NCI-H2196 (cell line): ENCODE data around the gene SDS.

Experiments used
- DNase-seq: peaks from one replicate; lab custom pipeline; 2025; ENCODE audit not compliant: unreplicated experiment; lab: John Stamatoyannopoulos, UW

SDS gene

GRCh38 chr12:113400362-113400761, 3.3 kb downstream of the SDS start:
- DNase-seq = no peak

- DNase-seq = no peak
These were observed 4.2 kb downstream of the SDS start for GRCh38 chr12:113399490-113399889.

- DNase-seq = no peak
These were observed 5.1 kb downstream of the SDS start for GRCh38 chr12:113398346-113399290.

GRCh38 chr12:113397497-113398197, 6.0 kb downstream of the SDS start:
- no peak for DNase-seq

GRCh38 chr12:113396828-113397496, 6.7 kb downstream of the SDS start:
- DNase-seq = no peak

GRCh38 chr12:113396200-113396599, 7.5 kb downstream of the SDS start:
- DNase-seq = no peak

- DNase-seq = no peak
These were observed 8.6 kb downstream of the SDS start for GRCh38 chr12:113395119-113395518.

GRCh38 chr12:113393749-113394148, 9.9 kb downstream of the SDS start:
- no peak for DNase-seq

- no peak for DNase-seq
These were observed 10.6 kb downstream of the SDS start for GRCh38 chr12:113392988-113393579.

GRCh38 chr12:113392520-113392919, 11.2 kb downstream of the SDS start:
- no peak for DNase-seq

- no peak for DNase-seq
These were observed 11.9 kb downstream of the SDS start for GRCh38 chr12:113391650-113392337.

GRCh38 chr12:113391145-113391544, 12.5 kb downstream of the SDS start:
- DNase-seq = no peak

- DNase-seq = no peak
These were observed 13.3 kb downstream of the SDS start for GRCh38 chr12:113390064-113391043.

- no peak for DNase-seq
These were observed 15.3 kb downstream of the SDS start for GRCh38 chr12:113388351-113388750.

GRCh38 chr12:113387631-113388030, 16.1 kb downstream of the SDS start:
- no peak for DNase-seq

GRCh38 chr12:113386866-113387566, 16.7 kb downstream of the SDS start:
- no peak for DNase-seq

GRCh38 chr12:113385282-113385882, 18.3 kb downstream of the SDS start:
- DNase-seq = no peak

GRCh38 chr12:113384778-113385177, 18.9 kb downstream of the SDS start:
- DNase-seq = no peak
